ENCODE measurements around the gene KCNN3. TPM values are rescaled to one million over a fixed set of nuclear protein-coding genes. Genes with fewer than 3 reads are reported as not detected.

Gene KCNN3
- total and polyA plus RNA-seq, 4 donors, result 0.08 to 4.7 (median 1.8) TPM

- H3K4me3 ChIP-seq (ENCODE audit: low read length in 2 of 2), result no peak overlapping the region
- DNase-seq (no peak), ATAC-seq (ENCODE audit: low FRiP score) (no peak)
- 39 to 47% methylated on average over 15 of the region's 15 CpGs for WGBS, 2 donors
- intact Hi-C loops (cut with DNase I), result no loop called here
- no peak overlapping the region for H3K27ac ChIP-seq (ENCODE audit: low read depth in 1 of 2, low read length in 2 of 2)
- H3K36me3 ChIP-seq (ENCODE audit: control insufficient read depth in 1 of 2, insufficient read depth in 2 of 2, low read length in 1 of 2), result no peaks in the 10 kb centered on the region
- H3K4me1 ChIP-seq (ENCODE audit: control insufficient read depth in 1 of 2, insufficient read depth in 2 of 2, low read length in 2 of 2), result no peaks in the 10 kb centered on the region
- no peaks in the 10 kb centered on the region for H3K27me3 ChIP-seq (ENCODE audit: control insufficient read depth in 1 of 2, insufficient read depth in 2 of 2, low read length in 1 of 2)
- no peaks in the 10 kb centered on the region for H3K9me3 ChIP-seq (ENCODE audit: control insufficient read depth, low read length)
Measured at GRCh38 chr1:154843636-154844296, 26.3 kb downstream of the KCNN3 start.

GRCh38 chr1:154842635-154843034, 27.4 kb downstream of the KCNN3 start:
- Histone ChIP-seq H3K4me1 (ENCODE audit: control insufficient read depth in 1 of 2, insufficient read depth in 2 of 2, low read length in 2 of 2) (no peaks in the 10 kb centered on the region), H3K4me3 (ENCODE audit: low read length in 2 of 2) (no peak overlapping the region), H3K36me3 (ENCODE audit: control insufficient read depth in 1 of 2, insufficient read depth in 2 of 2, low read length in 1 of 2) (no peaks in the 10 kb centered on the region), H3K27ac (ENCODE audit: low read depth in 1 of 2, low read length in 2 of 2) (no peak overlapping the region), H3K27me3 (ENCODE audit: control insufficient read depth in 1 of 2, insufficient read depth in 2 of 2, low read length in 1 of 2) (no peaks in the 10 kb centered on the region), H3K9me3 (ENCODE audit: control insufficient read depth, low read length) (no peaks in the 10 kb centered on the region)
- no peak for ATAC-seq (ENCODE audit: low FRiP score)
- intact Hi-C loops (cut with DNase I), result no loop called here
- 91 to 96% methylated on average over 7 of the region's 8 CpGs for WGBS, 2 donors
- DNase-seq, result no peak

- intact Hi-C loops (cut with DNase I), result no loop called here
- no peak for ATAC-seq (ENCODE audit: low FRiP score)
- H3K27ac ChIP-seq (ENCODE audit: low read depth in 1 of 2, low read length in 2 of 2), result no peak overlapping the region
- no peak overlapping the region for H3K4me3 ChIP-seq (ENCODE audit: low read length in 2 of 2)
- no peak for DNase-seq
- H3K36me3 ChIP-seq (ENCODE audit: control insufficient read depth in 1 of 2, insufficient read depth in 2 of 2, low read length in 1 of 2), result no peaks in the 10 kb centered on the region
- 78 to 83% methylated on average over 4 of the region's 4 CpGs for WGBS, 2 donors
- no peaks in the 10 kb centered on the region for H3K27me3 ChIP-seq (ENCODE audit: control insufficient read depth in 1 of 2, insufficient read depth in 2 of 2, low read length in 1 of 2)
- no peaks in the 10 kb centered on the region for H3K9me3 ChIP-seq (ENCODE audit: control insufficient read depth, low read length)
- no peaks in the 10 kb centered on the region for H3K4me1 ChIP-seq (ENCODE audit: control insufficient read depth in 1 of 2, insufficient read depth in 2 of 2, low read length in 2 of 2)
Measured at GRCh38 chr1:154841384-154841783, 28.7 kb downstream of the KCNN3 start.

- Histone ChIP-seq H3K27ac (ENCODE audit: low read depth in 1 of 2, low read length in 2 of 2) (no peak overlapping the region), H3K36me3 (ENCODE audit: control insufficient read depth in 1 of 2, insufficient read depth in 2 of 2, low read length in 1 of 2) (no peaks in the 10 kb centered on the region), H3K27me3 (ENCODE audit: control insufficient read depth in 1 of 2, insufficient read depth in 2 of 2, low read length in 1 of 2) (no peaks in the 10 kb centered on the region), H3K4me1 (ENCODE audit: control insufficient read depth in 1 of 2, insufficient read depth in 2 of 2, low read length in 2 of 2) (no peaks in the 10 kb centered on the region), H3K4me3 (ENCODE audit: low read length in 2 of 2) (no peak overlapping the region), H3K9me3 (ENCODE audit: control insufficient read depth, low read length) (no peaks in the 10 kb centered on the region)
- DNase-seq, result no peak
- no peak for ATAC-seq (ENCODE audit: low FRiP score)
- 86% methylated on average over 19 of the region's 19 CpGs for WGBS, 2 donors
- intact Hi-C loops (cut with DNase I), result no loop called here
Measured at GRCh38 chr1:154840269-154841176, 29.6 kb downstream of the KCNN3 start.

- Histone ChIP-seq H3K27me3 (ENCODE audit: control insufficient read depth in 1 of 2, insufficient read depth in 2 of 2, low read length in 1 of 2) (no peaks in the 10 kb centered on the region), H3K4me3 (ENCODE audit: low read length in 2 of 2) (no peak overlapping the region), H3K4me1 (ENCODE audit: control insufficient read depth in 1 of 2, insufficient read depth in 2 of 2, low read length in 2 of 2) (no peaks in the 10 kb centered on the region), H3K9me3 (ENCODE audit: control insufficient read depth, low read length) (no peaks in the 10 kb centered on the region), H3K36me3 (ENCODE audit: control insufficient read depth in 1 of 2, insufficient read depth in 2 of 2, low read length in 1 of 2) (no peaks in the 10 kb centered on the region), H3K27ac (ENCODE audit: low read depth in 1 of 2, low read length in 2 of 2) (no peak overlapping the region)
- ATAC-seq (ENCODE audit: low FRiP score) (no peak), DNase-seq (no peak)
- intact Hi-C loops (cut with DNase I), result no loop called here
- 56 to 59% methylated on average over 3 of the region's 3 CpGs for WGBS, 2 donors
Measured at GRCh38 chr1:154839691-154840090, 30.4 kb downstream of the KCNN3 start.

- no peak for DNase-seq
- intact Hi-C loops (cut with DNase I), result no loop called here
- H3K4me1 ChIP-seq (ENCODE audit: control insufficient read depth in 1 of 2, insufficient read depth in 2 of 2, low read length in 2 of 2), result no peaks in the 10 kb centered on the region
Measured at GRCh38 chr1:154838988-154839387, 31.1 kb downstream of the KCNN3 start.

GRCh38 chr1:154838461-154838860, 31.6 kb downstream of the KCNN3 start:
- ATAC-seq (ENCODE audit: low FRiP score), result no peak
- Histone ChIP-seq H3K27me3 (ENCODE audit: control insufficient read depth in 1 of 2, insufficient read depth in 2 of 2, low read length in 1 of 2) (no peaks in the 10 kb centered on the region), H3K9me3 (ENCODE audit: control insufficient read depth, low read length) (no peaks in the 10 kb centered on the region), H3K4me3 (ENCODE audit: low read length in 2 of 2) (no peak overlapping the region), H3K4me1 (ENCODE audit: control insufficient read depth in 1 of 2, insufficient read depth in 2 of 2, low read length in 2 of 2) (no peaks in the 10 kb centered on the region), H3K36me3 (ENCODE audit: control insufficient read depth in 1 of 2, insufficient read depth in 2 of 2, low read length in 1 of 2) (no peaks in the 10 kb centered on the region), H3K27ac (ENCODE audit: low read depth in 1 of 2, low read length in 2 of 2) (no peak overlapping the region)
- intact Hi-C loops (cut with DNase I), result no loop called here
- DNase-seq, result no peak
- 89 to 93% methylated on average over 11 of the region's 11 CpGs for WGBS, 2 donors

More at GRCh38 chr1:154838988-154839387, 31.1 kb downstream of the KCNN3 start:
- no peaks in the 10 kb centered on the region for H3K27me3 ChIP-seq (ENCODE audit: control insufficient read depth in 1 of 2, insufficient read depth in 2 of 2, low read length in 1 of 2)
- no peak overlapping the region for H3K27ac ChIP-seq (ENCODE audit: low read depth in 1 of 2, low read length in 2 of 2)
- no peaks in the 10 kb centered on the region for H3K9me3 ChIP-seq (ENCODE audit: control insufficient read depth, low read length)
- 90 to 93% methylated on average over 9 of the region's 9 CpGs for WGBS, 2 donors
- H3K4me3 ChIP-seq (ENCODE audit: low read length in 2 of 2), result no peak overlapping the region
- H3K36me3 ChIP-seq (ENCODE audit: control insufficient read depth in 1 of 2, insufficient read depth in 2 of 2, low read length in 1 of 2), result no peaks in the 10 kb centered on the region
- ATAC-seq (ENCODE audit: low FRiP score), result no peak

GRCh38 chr1:154837672-154838171, 32.4 kb downstream of the KCNN3 start:
- ATAC-seq (ENCODE audit: low FRiP score) (no peak), DNase-seq (no peak)
- Histone ChIP-seq H3K9me3 (ENCODE audit: control insufficient read depth, low read length) (no peaks in the 10 kb centered on the region), H3K4me3 (ENCODE audit: low read length in 2 of 2) (no peak overlapping the region), H3K4me1 (ENCODE audit: control insufficient read depth in 1 of 2, insufficient read depth in 2 of 2, low read length in 2 of 2) (no peaks in the 10 kb centered on the region), H3K27me3 (ENCODE audit: control insufficient read depth in 1 of 2, insufficient read depth in 2 of 2, low read length in 1 of 2) (no peaks in the 10 kb centered on the region), H3K36me3 (ENCODE audit: control insufficient read depth in 1 of 2, insufficient read depth in 2 of 2, low read length in 1 of 2) (no peaks in the 10 kb centered on the region), H3K27ac (ENCODE audit: low read depth in 1 of 2, low read length in 2 of 2) (no peak overlapping the region)
- intact Hi-C loops (cut with DNase I), result no loop called here
- WGBS, 2 donors, result 85 to 89% methylated on average over 13 of the region's 13 CpGs
